Liver (tissue), 3 donors: Measurements from ENCODE around the gene LILRB3.

Experiments
- ATF3 ChIP-seq: IDR thresholded peaks from 2 replicates; pipeline ENCODE4 v1.6.1; 2016; ENCODE audit warnings: antibody characterized with exemption
- EGR1 ChIP-seq, 2 donors: IDR thresholded peaks; 2 replicates each; pipeline ENCODE4 v1.6.1; 2016 to 2018; ENCODE audit warnings: antibody characterized with exemption in 2 of 2, low read depth in 2 of 2
- GABPA ChIP-seq, 2 donors: IDR thresholded peaks in 1 of 2; conservative IDR thresholded peaks in 1 of 2; 2 replicates each; pipeline ENCODE4 v1.6.1; 2016; ENCODE audit warnings: antibody characterized with exemption in 2 of 2, mild to moderate bottlenecking in 1 of 2, moderate library complexity in 1 of 2
- JUND ChIP-seq, 2 donors: IDR thresholded peaks; 2 replicates each; pipeline ENCODE4 v1.6.1; 2016; ENCODE audit warnings: antibody characterized with exemption in 2 of 2
- MAX ChIP-seq: IDR thresholded peaks from 2 replicates; pipeline ENCODE4 v1.6.1; 2016; ENCODE audit warnings: antibody characterized with exemption
- RAD21 ChIP-seq, 2 donors: IDR thresholded peaks; 2 replicates each; pipeline ENCODE4 v1.6.1; 2016; ENCODE audit warnings: antibody characterized with exemption in 2 of 2, mild to moderate bottlenecking in 2 of 2
- SP1 ChIP-seq: IDR thresholded peaks from 2 replicates; pipeline ENCODE4 v1.6.1; 2018; ENCODE audit warnings: antibody characterized with exemption, mild to moderate bottlenecking
- TAF1 ChIP-seq: conservative IDR thresholded peaks from 2 replicates; pipeline ENCODE4 v1.6.1; 2016; ENCODE audit warnings: antibody characterized with exemption, mild to moderate bottlenecking
- YY1 ChIP-seq: IDR thresholded peaks from 2 replicates; pipeline ENCODE4 v1.6.1; 2016; ENCODE audit warnings: antibody characterized with exemption, mild to moderate bottlenecking
- TF ChIP-seq, protein P1 (sequence below): fragments of 150-350 bp; IDR thresholded peaks from 2 replicates; pipeline ENCODE4 v1.5.1; 2017; ENCODE audit warnings: improper control_type of control experiment, low read depth, low read length; ENCODE audit not compliant: missing input control
- donor health status: healthy.
- donor health status: healthy.

DNA sequence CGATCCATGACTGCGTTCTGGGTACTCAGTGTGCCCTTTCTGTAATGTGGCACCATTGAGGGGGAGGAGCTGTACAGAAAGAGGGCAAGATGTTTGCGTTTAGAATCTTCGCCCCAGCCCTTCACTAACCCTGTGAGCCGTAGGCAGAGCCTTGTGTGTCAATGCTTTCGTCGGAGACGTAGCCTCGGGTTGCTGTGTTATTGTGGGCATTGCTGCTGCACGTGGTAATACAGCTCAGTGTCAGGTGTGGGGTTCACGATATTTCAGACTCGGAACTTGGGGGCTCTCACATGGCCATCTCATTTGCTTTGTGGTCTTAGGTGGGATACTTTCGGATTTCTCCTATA lies 16.0 kb downstream of the LILRB3 start:
- TF ChIP-seq EGR1 (IDR thresholded peaks at IDR 0.05; ENCODE audit: low read depth in 2 of 2) (no peak), YY1 (no peak), GABPA (IDR thresholded peaks at IDR 0.05 in 1 of 2, conservative IDR thresholded peaks at IDR 0.05 in 1 of 2) (no peak), TAF1 (no peak), SP1 (no peak), ATF3 (no peak), MAX (no peak), RAD21 (IDR thresholded peaks at IDR 0.05) (no peak), JUND (IDR thresholded peaks at IDR 0.05) (no peak)
- TF ChIP-seq, protein P1, sequence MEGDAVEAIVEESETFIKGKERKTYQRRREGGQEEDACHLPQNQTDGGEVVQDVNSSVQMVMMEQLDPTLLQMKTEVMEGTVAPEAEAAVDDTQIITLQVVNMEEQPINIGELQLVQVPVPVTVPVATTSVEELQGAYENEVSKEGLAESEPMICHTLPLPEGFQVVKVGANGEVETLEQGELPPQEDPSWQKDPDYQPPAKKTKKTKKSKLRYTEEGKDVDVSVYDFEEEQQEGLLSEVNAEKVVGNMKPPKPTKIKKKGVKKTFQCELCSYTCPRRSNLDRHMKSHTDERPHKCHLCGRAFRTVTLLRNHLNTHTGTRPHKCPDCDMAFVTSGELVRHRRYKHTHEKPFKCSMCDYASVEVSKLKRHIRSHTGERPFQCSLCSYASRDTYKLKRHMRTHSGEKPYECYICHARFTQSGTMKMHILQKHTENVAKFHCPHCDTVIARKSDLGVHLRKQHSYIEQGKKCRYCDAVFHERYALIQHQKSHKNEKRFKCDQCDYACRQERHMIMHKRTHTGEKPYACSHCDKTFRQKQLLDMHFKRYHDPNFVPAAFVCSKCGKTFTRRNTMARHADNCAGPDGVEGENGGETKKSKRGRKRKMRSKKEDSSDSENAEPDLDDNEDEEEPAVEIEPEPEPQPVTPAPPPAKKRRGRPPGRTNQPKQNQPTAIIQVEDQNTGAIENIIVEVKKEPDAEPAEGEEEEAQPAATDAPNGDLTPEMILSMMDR, result no peak
